ENCODE measurements around the gene ANO8.
"Not testable (repeated sequence)": the region's sequence is repeated elsewhere in the genome, so short reads cannot be mapped to it uniquely, and the experiment has no call there.

ANO8 gene

DNA sequence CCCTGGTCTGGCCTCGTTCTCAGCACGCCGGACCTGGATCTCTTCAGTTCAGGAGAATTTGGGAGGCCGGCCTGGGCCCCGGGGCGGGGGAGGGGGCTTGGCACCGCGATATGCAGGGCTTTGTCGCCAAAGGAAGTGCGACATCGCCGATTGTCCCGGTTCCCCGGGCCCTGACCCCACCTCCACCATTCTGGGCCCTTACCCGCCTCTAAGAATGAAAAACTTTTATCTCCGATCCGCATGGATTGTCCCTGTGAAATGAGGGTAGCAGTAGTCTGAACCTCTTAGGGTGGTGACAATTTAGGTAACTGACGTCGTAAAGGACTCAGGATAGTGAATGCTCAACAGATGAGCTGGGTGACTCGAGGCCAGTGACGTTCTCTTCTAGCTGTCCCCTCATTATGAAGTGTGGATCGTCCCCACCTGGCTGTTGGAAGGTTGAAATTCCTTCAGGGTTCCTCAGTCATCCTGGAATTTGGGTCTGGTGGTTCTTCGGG, 24.6 kb downstream of the ANO8 start:
- no peak for DNase-seq (ENCODE audit: low spot score)

DNA sequence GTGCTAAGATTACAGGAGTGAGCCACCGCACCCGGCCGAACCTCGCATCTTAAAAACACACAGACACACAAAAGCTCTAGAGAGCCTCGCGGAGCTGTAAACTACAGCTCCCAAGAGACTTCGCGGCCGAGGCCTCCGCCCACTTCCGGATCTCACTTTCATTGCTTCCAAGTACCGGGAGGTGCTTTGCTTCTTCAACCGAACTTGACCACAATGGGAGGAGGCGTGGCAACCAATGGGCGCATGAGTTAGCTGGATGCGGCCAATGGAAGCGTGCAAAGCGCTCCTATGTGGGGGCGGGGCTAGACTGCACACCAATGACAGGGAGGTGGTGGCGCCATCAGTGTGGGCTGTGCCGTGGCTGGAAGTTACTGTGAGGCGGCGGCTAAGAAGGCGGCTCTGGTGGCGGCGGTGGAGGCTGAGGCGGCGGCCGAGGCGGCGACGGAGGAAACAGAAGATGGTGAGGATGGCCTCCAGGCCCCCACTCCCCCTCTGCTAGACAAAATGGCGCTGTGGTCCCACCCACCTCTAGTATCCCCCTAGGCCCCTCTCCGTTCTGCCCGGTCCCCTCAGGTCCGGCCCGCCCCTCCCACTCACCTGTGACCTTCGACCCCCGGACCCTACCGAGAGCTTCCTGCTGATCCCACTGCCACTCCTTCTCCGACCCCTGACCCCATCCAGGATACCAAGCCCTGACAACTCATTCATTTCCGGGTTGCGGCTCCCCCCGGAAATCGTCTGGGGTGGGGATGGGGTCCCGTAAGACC, 25.3 kb downstream of the ANO8 start, which contains the start of gene DDA1:
Gene DDA1, plus strand, starts transcription at position 366 of the 767 bp plus-strand sequence. Its CDS starts 92 bp downstream, at position 458.
- DNase-seq (ENCODE audit: low spot score) = peak; percentile 99

DNA sequence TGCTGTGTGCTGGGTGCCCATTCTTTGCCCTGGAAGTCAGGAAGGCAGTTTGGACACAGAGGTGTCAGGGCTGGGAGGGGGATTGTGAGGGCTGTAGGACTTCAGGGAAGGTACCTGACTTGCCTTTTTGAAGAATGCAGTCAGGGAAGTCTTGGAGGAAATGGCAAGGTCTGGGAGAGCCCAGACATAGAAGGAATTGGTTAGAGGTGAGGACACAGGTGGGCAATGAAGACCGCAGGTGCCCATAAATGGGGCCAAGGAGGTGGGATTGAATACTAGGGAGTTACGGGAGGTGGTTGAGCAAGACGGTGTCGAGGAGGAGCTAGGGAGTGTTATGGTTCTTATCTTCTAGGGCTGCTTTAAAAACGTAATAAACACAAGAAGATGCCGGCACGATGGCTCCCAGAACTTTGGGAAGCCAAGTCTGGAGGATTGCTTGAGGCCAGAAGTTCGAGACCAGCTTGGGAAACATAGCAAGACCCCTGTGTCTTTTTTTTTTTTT, 26.7 kb downstream of the ANO8 start:
- no peak for DNase-seq (ENCODE audit: low spot score)

DNA sequence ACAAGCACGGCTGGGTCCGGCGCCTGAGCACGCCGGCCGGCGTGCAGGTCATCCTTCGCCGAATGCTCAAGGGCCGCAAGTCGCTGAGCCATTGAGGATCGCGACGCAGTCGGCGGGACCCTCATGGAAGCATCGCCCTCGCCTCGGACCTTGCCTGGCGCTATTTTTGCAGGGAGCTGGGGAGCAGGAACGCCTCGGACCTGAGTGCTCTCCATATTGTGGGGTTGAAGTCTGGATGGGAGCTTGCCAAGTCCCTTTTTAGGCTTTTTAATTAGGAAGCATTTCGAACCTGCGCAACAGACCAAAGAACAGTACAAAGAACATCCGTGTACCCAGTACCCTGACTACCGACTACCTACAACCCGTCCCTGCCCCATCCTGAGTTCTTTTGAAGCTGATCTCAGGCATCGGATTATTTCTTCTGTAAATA, 28.4 kb downstream of the ANO8 start:
- no peak for DNase-seq (ENCODE audit: low spot score)

DNA sequence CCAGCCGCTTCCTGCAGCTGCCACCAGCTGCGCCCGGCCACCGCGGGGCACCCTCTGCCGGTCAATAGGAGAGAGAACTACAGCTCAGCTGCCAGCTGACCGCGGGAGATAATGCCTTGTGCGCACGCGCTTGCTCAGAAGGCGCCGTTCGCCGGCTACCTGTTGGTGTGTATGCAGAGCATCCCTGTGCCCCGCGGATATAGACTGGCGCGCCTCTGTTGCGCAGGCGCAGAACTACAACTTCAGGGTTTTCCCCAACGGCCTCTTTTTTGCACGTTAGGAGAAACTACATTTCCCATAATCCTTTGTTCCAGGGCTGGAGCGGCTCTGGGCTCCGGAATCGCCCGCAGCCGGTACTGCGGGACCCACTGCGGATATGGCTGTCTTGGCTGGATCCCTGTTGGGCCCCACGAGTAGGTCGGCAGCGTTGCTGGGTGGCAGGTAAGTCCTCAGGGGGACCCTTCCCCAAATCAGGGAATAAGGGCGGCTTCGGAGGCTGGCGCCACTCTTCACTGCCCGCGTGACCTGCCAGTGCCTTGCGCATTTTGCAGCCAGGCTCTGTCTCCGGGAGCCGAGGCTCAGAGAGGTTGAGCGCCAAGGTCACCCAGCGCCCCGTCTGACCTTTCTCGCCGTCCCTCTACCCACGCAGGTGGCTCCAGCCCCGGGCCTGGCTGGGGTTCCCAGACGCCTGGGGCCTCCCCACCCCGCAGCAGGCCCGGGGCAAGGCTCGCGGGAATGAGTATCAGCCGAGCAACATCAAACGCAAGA, 29.0 kb downstream of the ANO8 start, which contains the start of gene MRPL34:
Gene MRPL34, plus strand, starts transcription at position 356 of the 768 bp plus-strand sequence. Its CDS starts 21 bp downstream, at position 377.
- peak; percentile 99 for DNase-seq (ENCODE audit: low spot score)

DNA sequence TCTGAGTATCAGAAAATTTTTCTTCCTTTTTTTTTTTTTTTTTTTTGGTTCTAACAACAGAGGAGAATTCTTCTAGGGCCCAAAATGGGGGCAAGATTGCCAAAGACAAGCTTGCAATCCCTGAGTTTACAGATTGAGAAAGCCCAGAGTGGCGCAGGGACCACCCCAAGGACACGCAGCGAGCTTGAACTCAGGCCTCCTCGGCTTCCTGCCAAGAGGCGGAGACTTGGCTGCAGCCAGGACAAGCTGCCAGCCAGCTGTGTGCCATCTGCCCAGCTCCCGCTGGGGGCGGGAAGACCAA, 29.5 kb downstream of the ANO8 start:
- no peak for DNase-seq (ENCODE audit: low spot score)

DNA sequence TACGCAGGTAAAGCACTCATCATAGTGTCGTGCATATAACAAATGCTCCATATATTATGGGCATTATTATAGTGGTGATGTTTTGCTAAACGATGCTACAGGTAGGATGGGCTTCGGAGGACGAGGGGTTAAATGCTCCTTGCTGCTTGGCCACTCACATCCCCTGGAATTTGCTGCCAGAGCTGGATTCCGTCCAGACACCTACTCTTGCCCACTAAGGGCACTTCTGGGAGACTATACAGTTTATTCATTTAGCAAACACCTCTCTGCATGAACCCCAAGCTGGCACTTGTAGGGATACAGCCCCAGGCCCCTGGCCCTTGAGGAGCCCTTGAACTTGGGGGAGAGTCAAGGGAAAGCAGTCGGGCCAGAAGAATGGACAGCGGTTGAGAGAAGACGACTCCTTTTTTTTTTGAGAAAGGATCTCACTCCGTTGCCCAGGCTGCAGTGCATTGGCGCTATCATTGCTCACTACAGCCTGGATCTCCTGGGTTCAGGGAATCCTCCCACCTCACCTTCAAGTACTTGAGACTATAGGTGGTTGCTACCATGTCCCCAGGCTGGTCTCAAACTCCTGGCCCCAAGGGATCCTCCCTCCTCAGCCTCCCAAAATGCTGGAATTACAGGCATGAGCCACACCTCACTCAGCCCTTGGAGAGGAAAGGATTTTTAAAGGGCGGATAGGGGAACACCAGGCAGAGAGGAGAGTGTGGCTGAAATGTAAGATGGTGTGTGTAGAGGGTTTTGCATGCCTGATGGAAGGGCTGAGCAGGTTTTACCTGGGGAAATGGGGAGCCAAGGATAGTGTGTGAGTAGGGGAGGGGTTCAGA, 30.1 kb downstream of the ANO8 start:
- DNase-seq (ENCODE audit: low spot score) = peak; percentile 44

DNA sequence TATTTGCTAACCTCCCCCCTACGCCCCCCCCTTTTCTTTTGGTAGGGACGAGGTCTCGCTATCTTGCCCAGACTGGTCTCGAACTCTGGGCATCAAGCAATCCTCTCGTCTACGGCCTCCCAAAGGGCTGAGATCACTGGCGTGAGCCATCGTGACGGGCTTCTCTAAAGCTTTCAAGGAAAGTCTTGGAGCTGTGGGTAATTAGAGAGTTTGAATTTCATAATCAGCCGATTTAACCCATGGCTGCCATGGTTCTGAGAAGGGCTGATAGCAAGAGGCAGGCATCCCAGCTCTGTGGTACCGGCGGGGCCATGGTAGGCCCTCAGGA, 30.8 kb downstream of the ANO8 start:
- DNase-seq (ENCODE audit: low spot score) = no peak

DNA sequence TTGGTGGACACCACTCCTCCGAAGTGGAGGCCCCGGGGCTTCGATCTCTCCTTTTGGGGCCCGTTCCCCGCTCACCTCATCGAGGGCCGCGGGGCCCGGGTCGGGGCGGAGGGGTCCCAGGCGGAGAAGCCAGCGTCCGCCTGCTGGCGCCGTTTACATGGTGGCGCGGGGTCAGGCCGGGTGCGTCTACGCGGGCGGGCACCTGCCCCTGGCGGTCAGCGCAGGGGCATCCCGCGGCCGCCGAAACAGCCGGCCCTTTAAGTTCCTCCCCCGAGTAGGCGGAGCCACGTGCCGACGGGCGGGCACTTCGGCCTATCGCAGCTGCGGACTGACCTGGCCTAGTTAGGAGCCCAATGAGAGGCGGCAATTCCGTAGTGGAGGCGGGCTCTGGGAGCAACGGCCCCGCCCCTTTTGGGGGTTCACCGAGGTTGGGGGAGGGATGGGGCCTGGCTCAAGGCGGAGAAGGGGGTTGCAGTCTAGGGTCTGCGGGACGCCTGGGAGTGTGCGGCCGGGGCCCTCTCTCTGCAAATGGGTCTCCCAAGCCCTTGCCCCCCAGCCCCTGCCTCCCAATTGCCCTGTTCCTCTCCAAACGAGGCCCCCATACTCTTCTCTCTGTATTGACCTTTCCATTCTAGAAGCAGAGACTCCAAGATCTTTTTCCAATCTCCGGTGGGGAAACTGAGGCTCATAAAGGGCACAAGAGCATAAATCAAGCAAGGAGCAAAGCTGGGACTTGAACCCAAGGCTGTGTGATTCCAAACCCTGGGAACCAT, 31.3 kb downstream of the ANO8 start, which contains the start of gene ABHD8:
Gene ABHD8, minus strand, starts transcription at position 259 of the 773 bp plus-strand sequence. CDS start 1,809 bp downstream, outside the sequence.
- peak; percentile 97 for DNase-seq (ENCODE audit: low spot score)

DNA sequence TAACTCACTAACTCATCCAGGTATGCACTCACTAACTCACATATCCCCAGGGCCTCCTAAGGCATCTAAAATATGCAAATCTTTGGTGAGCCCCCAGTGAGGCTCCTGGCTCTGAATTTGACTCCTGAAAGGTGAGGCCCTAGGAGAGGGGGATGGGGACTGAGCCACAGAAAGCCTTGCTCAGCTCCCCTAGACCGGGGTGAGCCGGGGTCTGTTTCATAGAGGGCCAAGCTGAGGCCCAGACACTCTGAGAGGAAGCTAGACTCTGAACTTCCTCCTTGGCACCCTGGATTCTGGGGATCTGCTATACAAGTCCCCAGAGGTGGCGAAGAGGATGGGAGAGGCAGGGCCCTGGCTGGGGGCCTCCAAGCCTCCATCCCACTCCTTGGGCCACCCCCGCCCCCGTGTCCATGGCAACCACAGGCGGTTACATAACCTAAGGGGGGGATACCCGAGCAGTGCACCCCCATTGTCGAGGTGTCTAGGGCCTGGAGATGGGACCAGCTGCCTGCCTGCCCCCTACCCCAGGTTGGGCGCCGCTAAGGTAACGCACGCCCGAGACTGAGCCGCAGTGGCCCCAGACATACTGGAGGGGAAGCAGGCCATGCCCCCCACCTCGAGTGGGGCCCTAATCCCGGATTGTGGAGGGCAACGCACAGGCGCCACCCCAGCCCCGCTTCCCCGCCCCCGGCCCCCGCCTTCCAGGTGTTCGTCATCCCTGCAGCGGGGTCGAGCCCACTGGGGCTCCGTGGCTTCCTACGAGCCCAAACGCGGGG, 32.1 kb downstream of the ANO8 start:
- DNase-seq (ENCODE audit: low spot score) = no peak

DNA sequence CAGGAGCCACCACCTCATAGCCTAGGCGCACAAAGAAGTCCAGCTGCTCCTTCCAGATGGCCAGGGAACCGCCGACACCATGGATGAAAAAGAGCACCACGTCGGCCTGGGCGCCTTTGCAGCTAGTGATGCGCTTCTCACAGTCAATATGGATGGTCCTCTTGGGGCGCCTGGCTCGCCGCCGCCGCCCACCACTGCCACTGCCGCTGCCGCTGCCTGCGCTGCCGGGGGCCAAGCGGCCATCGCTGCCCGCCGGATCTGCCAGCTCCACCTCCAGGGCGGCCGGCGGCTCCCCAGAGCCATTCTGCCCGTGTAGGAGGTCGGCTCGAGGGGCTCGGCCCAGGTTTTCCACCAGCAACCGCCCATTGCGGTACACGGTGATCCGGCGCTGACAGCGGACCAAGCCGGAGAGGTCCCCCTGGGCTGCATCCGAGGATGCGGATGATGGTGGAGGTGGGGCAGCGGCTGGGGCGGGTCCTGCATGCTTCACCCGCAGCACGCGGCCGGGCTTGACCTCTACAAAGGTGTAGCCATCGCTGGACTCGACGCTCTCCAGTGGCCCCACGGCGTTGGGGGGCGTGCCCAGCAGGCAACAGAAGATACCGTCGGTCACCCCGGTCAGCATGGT, 33.5 kb downstream of the ANO8 start:
- DNase-seq (ENCODE audit: low spot score) = no peak

DNA sequence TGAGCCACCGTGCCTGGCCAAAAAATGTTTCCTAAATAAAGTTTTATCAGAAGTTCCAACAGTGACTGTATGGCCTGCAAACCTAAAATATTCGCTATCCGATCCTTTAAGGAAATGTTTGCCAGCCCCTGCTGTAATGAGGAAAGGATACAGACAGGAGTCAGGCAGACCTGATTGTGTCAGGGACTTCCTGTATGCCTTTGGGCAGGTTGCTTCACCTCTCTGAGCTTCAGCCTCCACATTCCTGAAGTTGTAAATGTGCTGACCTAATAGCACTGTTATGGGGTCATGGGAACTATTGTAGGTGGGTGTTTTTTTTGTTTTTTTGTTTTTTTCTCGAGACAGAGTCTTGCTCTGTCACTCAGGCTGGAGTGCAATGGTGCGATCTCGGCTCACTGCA, 37.7 kb downstream of the ANO8 start:
- no peak for DNase-seq (ENCODE audit: low spot score)

DNA sequence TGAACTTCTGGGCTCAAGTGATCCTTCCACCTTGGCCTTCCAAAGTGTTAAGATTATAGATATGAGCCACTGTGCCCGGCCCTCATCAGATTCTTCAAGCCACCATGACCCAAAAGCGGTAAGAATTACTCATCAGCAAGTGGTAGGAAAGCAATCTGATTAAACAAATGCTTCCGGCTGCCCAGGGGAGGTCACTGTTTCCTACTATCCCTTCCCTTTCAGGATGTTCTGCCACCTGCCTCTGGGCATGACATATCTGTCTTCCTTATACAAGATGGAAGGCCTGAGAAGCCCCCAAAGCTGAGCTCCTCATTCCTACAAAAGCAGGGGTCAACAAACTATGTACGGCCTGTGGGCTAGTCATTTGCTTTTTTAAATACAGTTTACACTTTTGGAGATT, 38.4 kb downstream of the ANO8 start:
- DNase-seq (ENCODE audit: low spot score) = no peak

DNA sequence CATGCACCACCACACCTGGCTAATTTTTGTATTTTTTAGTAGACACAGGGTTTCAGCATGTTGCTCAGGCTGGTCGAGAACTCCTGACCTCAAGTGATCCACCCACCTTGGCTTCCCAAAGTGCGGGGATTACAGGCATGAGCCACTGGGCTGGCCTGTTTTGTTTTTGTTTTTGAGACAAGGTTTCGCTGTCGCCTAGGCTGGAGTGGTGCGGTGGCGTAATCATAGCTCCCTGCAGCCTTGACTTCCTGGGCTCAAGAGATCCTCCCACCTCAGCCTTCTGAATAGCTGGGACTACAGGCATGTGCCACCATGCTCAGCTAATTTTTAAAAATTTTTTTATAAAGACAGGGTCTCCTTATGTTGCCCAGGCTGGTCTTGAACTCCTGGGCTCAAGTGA, 39.1 kb downstream of the ANO8 start:
- not testable (repeated sequence) for DNase-seq (ENCODE audit: low spot score)

DNA sequence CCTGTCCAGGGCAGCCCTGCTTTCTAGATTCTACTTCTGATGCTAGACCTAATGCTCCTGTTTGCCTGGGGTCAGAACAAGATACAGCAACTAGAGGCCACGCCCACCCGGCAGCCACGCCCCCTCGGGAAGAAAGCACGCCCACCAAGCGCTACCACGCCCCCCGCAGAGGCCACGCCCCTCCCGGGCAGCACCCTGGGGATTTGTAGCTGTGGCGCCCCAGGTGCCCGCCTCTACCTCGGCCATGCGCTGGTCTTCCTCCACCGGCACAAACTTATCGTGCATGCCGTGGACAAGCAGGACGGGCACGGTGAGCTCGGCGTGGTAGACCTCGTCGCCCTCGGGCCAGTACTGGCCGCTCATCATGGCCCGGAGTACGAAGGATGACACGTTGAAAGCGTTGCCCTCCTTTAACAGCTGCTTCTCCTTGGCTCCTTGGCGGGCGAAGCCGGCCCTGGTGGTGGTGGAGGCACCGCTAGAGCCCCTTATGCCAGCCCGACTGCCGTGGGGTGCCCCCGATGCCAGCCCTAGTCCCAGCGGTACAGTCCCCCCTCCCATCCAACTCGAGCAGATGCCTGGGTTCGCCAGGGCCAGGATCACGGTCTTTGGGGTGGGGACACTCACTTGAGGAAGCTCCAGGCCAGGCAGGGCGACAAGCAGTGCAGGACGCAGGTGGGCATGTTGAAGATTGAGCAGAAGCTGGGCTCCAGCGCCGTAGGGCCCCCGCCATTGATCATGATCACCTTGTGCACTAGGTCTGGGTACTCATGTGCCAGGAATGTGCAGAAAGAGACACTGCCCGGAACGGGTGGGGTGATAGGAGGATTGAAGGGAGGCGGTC, 40.4 kb downstream of the ANO8 start:
- peak; percentile 86 for DNase-seq (ENCODE audit: low spot score)

DNA sequence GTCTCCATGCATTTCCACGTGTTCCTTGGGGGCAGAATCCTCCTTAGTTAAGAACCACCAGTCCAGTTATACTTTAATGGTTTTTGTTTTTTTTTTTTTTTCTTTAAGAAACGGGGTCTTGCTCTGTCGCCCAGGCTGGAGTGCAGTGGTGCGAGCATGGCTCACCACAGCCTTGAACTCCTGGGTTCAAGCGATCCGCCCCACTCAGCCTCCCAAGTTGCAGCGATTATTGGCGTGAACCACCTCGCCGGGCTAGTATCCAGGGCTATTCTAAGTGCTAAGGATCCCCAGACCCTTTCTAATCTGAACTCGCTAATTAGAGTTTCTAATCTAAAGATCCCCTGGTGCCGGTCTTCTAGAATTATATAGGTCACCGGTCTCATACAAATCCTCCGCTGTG, 41.0 kb downstream of the ANO8 start:
- no peak for DNase-seq (ENCODE audit: low spot score)

DNA sequence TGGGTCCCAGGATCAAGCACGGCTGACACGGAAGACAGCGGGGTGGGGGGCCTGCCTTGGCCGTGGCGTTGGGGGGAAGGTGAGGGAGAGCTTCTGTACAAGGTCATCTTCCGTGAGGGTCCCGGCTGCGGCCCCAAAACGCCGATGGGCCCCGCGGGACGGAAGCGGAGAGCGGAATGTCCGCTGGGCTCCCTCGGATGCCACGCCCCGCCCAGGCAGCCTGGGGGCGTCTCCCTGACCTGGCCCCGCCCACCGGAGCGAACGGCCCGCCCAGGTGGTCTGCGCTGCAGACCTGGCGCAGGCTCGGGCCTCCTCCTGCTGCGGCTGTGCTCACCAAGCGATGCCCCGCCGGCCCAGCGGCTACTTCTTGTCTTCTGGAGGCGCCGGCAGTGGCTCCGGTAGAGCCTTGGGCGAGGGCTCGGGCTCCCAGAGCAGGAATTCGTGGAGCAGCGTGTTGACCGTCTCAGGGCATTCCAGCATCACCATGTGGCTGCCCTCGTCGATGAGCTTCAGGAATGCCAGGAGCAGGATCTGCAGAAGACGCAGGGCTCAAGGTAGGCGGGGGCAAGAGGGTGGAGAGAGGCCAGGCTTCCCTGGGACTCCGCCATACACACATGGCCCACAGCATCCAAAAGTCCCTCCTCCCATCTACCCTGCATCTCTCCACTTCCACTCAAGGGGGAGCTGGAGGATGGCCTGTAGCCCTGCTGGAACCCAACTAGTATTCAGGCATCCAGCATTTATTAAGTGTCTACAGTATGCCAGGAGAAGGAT, 42.2 kb downstream of the ANO8 start:
- DNase-seq (ENCODE audit: low spot score) = peak; percentile 87

DNA sequence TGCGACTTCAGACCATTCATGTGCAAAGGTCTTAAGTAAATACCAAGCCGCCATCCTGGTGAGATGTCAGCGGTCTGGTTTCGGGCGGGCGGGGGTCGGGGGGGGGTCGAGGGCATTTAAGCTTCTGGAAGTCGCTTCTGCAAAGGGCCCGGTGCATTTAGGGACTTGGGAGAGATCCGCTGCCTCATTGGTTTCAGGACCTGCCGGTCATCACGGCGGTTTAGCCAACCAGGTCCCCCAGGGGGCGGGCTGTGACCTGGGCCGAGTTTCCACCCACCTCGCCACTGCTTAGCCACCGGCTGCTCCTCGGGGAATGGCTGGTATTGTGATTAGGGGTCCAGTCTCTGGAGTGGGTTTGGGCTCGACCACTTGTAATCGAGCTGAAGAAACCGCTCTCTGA, 45.2 kb downstream of the ANO8 start:
- peak; percentile 87 for DNase-seq (ENCODE audit: low spot score)

Data from ecto neural progenitor cell (in vitro differentiated cells).